ENCODE measurements around the gene RNF31.

Gene RNF31

DNA sequence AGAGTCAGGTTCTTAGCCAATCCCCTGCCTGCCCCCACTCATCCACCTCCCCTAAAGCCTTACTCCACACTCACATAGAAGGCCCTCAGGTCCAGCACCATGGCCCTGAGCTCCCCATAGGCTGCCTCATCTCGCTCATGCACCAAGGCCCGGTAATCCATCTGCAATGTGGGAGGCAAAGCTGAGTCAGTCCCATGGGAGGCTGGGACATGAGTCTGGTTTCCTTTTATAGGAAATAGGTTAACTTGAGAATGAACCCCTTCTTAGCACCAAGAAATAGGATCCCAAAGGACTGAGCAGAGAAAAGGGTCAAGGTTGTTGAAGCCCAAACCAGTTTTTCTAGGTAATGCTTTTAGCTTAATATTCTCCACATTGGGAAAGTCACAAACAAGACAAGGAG is 3.8 kb upstream of the RNF31 start:
- DNase-seq (ENCODE audit: low spot score) = no peak
- TF ChIP-seq CTCF (IDR thresholded peaks at IDR 0.05; ENCODE audit: borderline replicate concordance, control extremely low read depth, extremely low read depth, insufficient read depth, missing control alignments) = no peak
- in situ Hi-C loops (cut with MboI; ENCODE audit: low sequenced_read_pairs, unreplicated experiment) = no loop called here

- no peak for DNase-seq (ENCODE audit: low spot score)
- in situ Hi-C loops (cut with MboI; ENCODE audit: low sequenced_read_pairs, unreplicated experiment) = no loop called here
- TF ChIP-seq CTCF (IDR thresholded peaks at IDR 0.05; ENCODE audit: borderline replicate concordance, control extremely low read depth, extremely low read depth, insufficient read depth, missing control alignments) = no peak
Measured at GRCh38 chr14:24144451-24144850, 2.8 kb upstream of the RNF31 start.

GRCh38 chr14:24145219-24145618 is 2.1 kb upstream of the RNF31 start:
- DNase-seq (ENCODE audit: low spot score) = no peak
- no peak for TF ChIP-seq CTCF (IDR thresholded peaks at IDR 0.05; ENCODE audit: borderline replicate concordance, control extremely low read depth, extremely low read depth, insufficient read depth, missing control alignments)
- in situ Hi-C loops (cut with MboI; ENCODE audit: low sequenced_read_pairs, unreplicated experiment) = no loop called here

DNA sequence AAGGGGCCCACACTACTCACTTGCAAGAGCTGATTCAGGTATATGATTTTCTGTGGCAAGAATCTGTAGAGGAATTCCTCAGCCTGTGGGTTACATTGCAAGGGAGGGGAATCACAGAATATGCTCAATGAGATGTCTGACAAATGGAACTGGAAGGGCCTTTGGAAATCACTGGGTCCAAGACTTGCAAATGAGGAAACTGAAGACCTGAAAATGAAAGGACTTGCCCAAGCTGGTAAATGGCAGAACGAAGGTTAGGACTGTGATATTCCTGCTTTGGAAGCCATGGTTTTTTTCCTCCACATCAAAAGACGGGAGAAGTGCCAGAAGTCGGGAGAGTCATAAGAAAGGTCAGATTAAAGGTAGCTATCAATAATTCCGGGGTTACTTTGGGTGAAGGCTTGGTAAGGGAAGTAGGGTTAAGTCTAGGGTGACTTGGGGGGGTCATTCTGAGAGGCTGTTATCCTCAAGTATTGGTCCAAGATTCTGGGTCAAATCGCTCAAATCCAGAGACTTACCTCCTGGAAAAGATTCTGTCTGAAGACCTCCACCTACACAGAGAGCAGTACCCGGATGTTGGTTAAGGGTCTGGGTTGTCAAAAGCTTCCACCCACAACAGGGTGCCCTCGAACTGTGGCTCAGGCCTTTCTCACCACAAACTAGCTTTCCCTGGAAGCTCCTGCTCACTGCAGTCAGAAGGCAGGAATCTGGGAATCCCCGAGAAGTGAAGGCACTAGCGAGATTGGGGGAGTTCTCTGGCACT is 1.4 kb upstream of the RNF31 start:
- TF ChIP-seq CTCF (IDR thresholded peaks at IDR 0.05; ENCODE audit: borderline replicate concordance, control extremely low read depth, extremely low read depth, insufficient read depth, missing control alignments) = no peak
- in situ Hi-C loops (cut with MboI; ENCODE audit: low sequenced_read_pairs, unreplicated experiment) = no loop called here
- no peak for DNase-seq (ENCODE audit: low spot score)

DNA sequence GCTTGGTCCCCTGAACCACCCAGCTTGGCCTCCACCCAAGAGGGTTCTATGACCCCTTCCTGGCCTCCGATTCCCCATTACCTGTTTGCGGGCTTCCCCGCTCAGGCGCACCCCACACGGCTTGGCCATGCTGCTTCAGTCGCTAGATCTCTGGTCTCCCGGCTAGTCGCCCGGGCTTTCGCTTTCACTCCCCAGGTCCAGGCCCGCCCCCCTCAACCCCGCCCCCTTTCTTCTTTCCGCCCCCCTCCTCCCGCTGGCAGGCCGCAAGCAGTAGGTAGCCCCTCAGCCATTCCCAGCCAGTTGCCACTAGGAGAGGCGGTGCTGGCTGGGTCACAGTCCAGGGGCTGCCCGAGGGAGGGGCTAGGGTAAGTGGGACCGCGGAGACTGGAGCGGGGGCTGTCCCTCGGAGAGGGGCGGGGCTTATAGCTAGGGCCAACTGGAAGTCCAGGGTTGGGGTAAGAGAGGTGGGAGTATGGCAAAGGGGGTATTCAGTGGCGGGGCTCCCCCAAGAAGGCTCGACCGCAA is 783 bp upstream of the RNF31 start, which contains the start of gene PSME2:
Gene PSME2, minus strand, starts transcription at position 158 of the 525 bp plus-strand sequence. Its CDS starts 29 bp downstream, at position 129.
- in situ Hi-C loops (cut with MboI; ENCODE audit: low sequenced_read_pairs, unreplicated experiment) = no loop called here
- TF ChIP-seq CTCF (IDR thresholded peaks at IDR 0.05; ENCODE audit: borderline replicate concordance, control extremely low read depth, extremely low read depth, insufficient read depth, missing control alignments) = no peak
- DNase-seq (ENCODE audit: low spot score) = peak; percentile 97

GRCh38 chr14:24147761-24148428 is 597 bp downstream of the RNF31 start:
- in situ Hi-C loops (cut with MboI; ENCODE audit: low sequenced_read_pairs, unreplicated experiment) = no loop called here
- TF ChIP-seq CTCF (IDR thresholded peaks at IDR 0.05; ENCODE audit: borderline replicate concordance, control extremely low read depth, extremely low read depth, insufficient read depth, missing control alignments) = no peak
- DNase-seq (ENCODE audit: low spot score) = no peak
